ENCODE results near the gene FAM118A. TPM values are rescaled to one million over a fixed set of nuclear protein-coding genes. Genes with fewer than 3 reads are reported as not detected.
A peak's percentile ranks its signal among the peaks of the same experiment; 100 is the strongest.

The FAM118A gene
- total and polyA plus RNA-seq, 8 donors = 23.9 to 210 (median 33.8) TPM

GRCh38 chr22:45376009-45376408 is 66.3 kb downstream of the FAM118A start:
- DNase-seq (no peak), ATAC-seq (no peak)
- Histone ChIP-seq H3K27me3 (no peaks in the 10 kb centered on the region), H3K36me3 (no peaks in the 10 kb centered on the region), H3K4me3 (no peak overlapping the region), H3K9me3 (no peaks in the 10 kb centered on the region), H3K27ac (no peak overlapping the region), H3K4me1 (peaks cover 0 to 9% of the 10 kb centered on the region in 2 donors)
- intact Hi-C loops (cut with DNase I) = no loop called here
- TF ChIP-seq CTCF (IDR thresholded peaks at IDR 0.05) = no peak

GRCh38 chr22:45376703-45377102 is 67.0 kb downstream of the FAM118A start:
- DNase-seq (peak in 2 of 4 donors; percentile 25 to 36), ATAC-seq (peak; percentile 36)
- Histone ChIP-seq H3K27me3 (no peaks in the 10 kb centered on the region), H3K4me1 (peaks cover 0 to 9% of the 10 kb centered on the region in 2 donors), H3K9me3 (no peaks in the 10 kb centered on the region), H3K27ac (no peak overlapping the region), H3K4me3 (no peak overlapping the region), H3K36me3 (no peaks in the 10 kb centered on the region)
- no peak for TF ChIP-seq CTCF (IDR thresholded peaks at IDR 0.05)
- intact Hi-C loops (cut with DNase I) = no loop called here

GRCh38 chr22:45381348-45381747 is 71.6 kb downstream of the FAM118A start:
- H3K4me3 ChIP-seq = no peak overlapping the region
- no peak overlapping the region for H3K27ac ChIP-seq
- no peak for ATAC-seq
- peaks cover 0 to 9% of the 10 kb centered on the region in 2 donors for H3K4me1 ChIP-seq
- H3K9me3 ChIP-seq = no peaks in the 10 kb centered on the region
- no peaks in the 10 kb centered on the region for H3K36me3 ChIP-seq
- TF ChIP-seq CTCF (IDR thresholded peaks at IDR 0.05) = no peak
- H3K27me3 ChIP-seq = no peaks in the 10 kb centered on the region
- DNase-seq = no peak
- intact Hi-C loops (cut with DNase I) = no loop called here

GRCh38 chr22:45389546-45389945 is 79.8 kb downstream of the FAM118A start:
- ATAC-seq = no peak
- H3K4me3 ChIP-seq = no peak overlapping the region
- H3K27me3 ChIP-seq = no peaks in the 10 kb centered on the region
- no peaks in the 10 kb centered on the region for H3K9me3 ChIP-seq
- no peak for TF ChIP-seq CTCF (IDR thresholded peaks at IDR 0.05)
- intact Hi-C loops (cut with DNase I) = no loop called here
- H3K27ac ChIP-seq = no peak overlapping the region
- no peaks in the 10 kb centered on the region for H3K36me3 ChIP-seq
- no peak for DNase-seq
- no peaks in the 10 kb centered on the region for H3K4me1 ChIP-seq

Other genes with a start within 250 kb of the FAM118A start
- gene NUP50, start 146.0 kb upstream of the FAM118A start, total RNA-seq = 10 to 100 TPM; 54.7 to 70.0 TPM
- gene NUP50, start 146.0 kb upstream of the FAM118A start, polyA plus RNA-seq (ENCODE audit: insufficient read length in 6 of 6) = 10 to 100 TPM; 47.4 to 56.2 (median 51.2) TPM
- 10 to 100 TPM; 58.9 to 78.8 TPM for gene KIAA0930, start 69.0 kb upstream of the FAM118A start, total RNA-seq
- 10 to 100 TPM; 12.1 to 19.0 (median 16.7) TPM for gene KIAA0930, start 69.0 kb upstream of the FAM118A start, polyA plus RNA-seq (ENCODE audit: insufficient read length in 6 of 6)
- gene UPK3A, start 25.0 kb upstream of the FAM118A start, total RNA-seq = not detected
- under 1 TPM in 5 of 6 donors, not detected in 1; 0.19 to 0.72 (median 0.27) TPM for gene UPK3A, start 25.0 kb upstream of the FAM118A start, polyA plus RNA-seq (ENCODE audit: insufficient read length in 6 of 6)
- under 1 TPM; 0.10 to 0.15 TPM for gene SMC1B, start 103.7 kb downstream of the FAM118A start, total RNA-seq
- under 1 TPM; 0.10 to 0.35 (median 0.24) TPM for gene SMC1B, start 103.7 kb downstream of the FAM118A start, polyA plus RNA-seq (ENCODE audit: insufficient read length in 6 of 6)
- gene RIBC2, start 103.8 kb downstream of the FAM118A start, total RNA-seq = 1 to 10 TPM; 4.3 to 4.5 TPM
- 10 to 100 TPM in 3 of 6 donors, 1 to 10 TPM in 3; 7.8 to 12.1 (median 9.7) TPM for gene RIBC2, start 103.8 kb downstream of the FAM118A start, polyA plus RNA-seq (ENCODE audit: insufficient read length in 6 of 6)
- gene FBLN1, start 192.9 kb downstream of the FAM118A start, total RNA-seq = 100 to 1,000 TPM; 351 to 447 TPM
- gene FBLN1, start 192.9 kb downstream of the FAM118A start, polyA plus RNA-seq (ENCODE audit: insufficient read length in 6 of 6) = 100 to 1,000 TPM; 287 to 329 (median 305) TPM

Data from left lung (tissue), 10 donors.